ENCODE results near the gene WDR41.

The WDR41 gene

GRCh38 chr5:77444356-77444755, 47.8 kb downstream of the WDR41 start:
- DNase-seq (ENCODE audit: low read depth), result peak; percentile 64
- TF ChIP-seq CTCF (conservative IDR thresholded peaks at IDR 0.05; ENCODE audit: low read length), result no peak

GRCh38 chr5:77443670-77444069, 48.4 kb downstream of the WDR41 start:
- TF ChIP-seq CTCF (conservative IDR thresholded peaks at IDR 0.05; ENCODE audit: low read length), result no peak
- no peak overlapping the region for H3K4me3 ChIP-seq (ENCODE audit: low read length)
- DNase-seq (ENCODE audit: low read depth), result no peak

More at GRCh38 chr5:77444356-77444755, 47.8 kb downstream of the WDR41 start:
- H3K4me3 ChIP-seq (ENCODE audit: low read length), result no peak overlapping the region

- no peak overlapping the region for H3K4me3 ChIP-seq (ENCODE audit: low read length)
- DNase-seq (ENCODE audit: low read depth), result no peak
- no peak for TF ChIP-seq CTCF (conservative IDR thresholded peaks at IDR 0.05; ENCODE audit: low read length)
Measured at GRCh38 chr5:77438071-77438470, 54.0 kb downstream of the WDR41 start.

- TF ChIP-seq CTCF (conservative IDR thresholded peaks at IDR 0.05; ENCODE audit: low read length), result no peak
- no peak for DNase-seq (ENCODE audit: low read depth)
- no peak overlapping the region for H3K4me3 ChIP-seq (ENCODE audit: low read length)
Measured at GRCh38 chr5:77437194-77437593, 54.9 kb downstream of the WDR41 start.

GRCh38 chr5:77431719-77432118, 60.4 kb downstream of the WDR41 start:
- H3K4me3 ChIP-seq (ENCODE audit: low read length), result no peak overlapping the region
- TF ChIP-seq CTCF (conservative IDR thresholded peaks at IDR 0.05; ENCODE audit: low read length), result no peak
- DNase-seq (ENCODE audit: low read depth), result no peak

GRCh38 chr5:77431286-77431685, 60.8 kb downstream of the WDR41 start:
- H3K4me3 ChIP-seq (ENCODE audit: low read length), result no peak overlapping the region
- TF ChIP-seq CTCF (conservative IDR thresholded peaks at IDR 0.05; ENCODE audit: low read length), result no peak
- peak; percentile 60 for DNase-seq (ENCODE audit: low read depth)

GRCh38 chr5:77430726-77431125, 61.4 kb downstream of the WDR41 start:
- TF ChIP-seq CTCF (conservative IDR thresholded peaks at IDR 0.05; ENCODE audit: low read length), result no peak
- peak; percentile 71 for DNase-seq (ENCODE audit: low read depth)
- no peak overlapping the region for H3K4me3 ChIP-seq (ENCODE audit: low read length)

Data from AG10803 (cell line).